ENCODE results near the gene NT5M.

Gene NT5M

DNA sequence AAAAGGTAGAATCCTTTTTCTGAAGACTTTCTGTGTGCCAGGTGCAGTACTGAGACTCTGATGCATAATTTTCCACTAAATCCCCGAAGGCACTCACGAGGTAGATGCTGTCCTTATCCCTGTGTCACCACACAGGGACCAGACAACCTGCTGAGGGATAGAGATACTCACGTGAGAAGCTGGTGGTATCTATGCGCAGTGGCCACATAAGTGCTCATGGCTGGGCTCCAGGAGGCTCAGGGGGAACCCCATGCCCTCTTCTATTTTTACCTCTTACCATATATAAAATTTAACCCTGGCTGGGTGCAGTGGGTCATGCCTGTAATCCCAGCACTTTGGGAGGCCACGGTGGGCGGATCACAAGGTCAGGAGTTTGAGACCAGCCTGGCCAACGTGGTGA lies 38.3 kb downstream of the NT5M start:
- no peak for TF ChIP-seq PPARA (CRISPR knock-in tag; IDR thresholded peaks at IDR 0.05; ENCODE audit: borderline replicate concordance)
- TF ChIP-seq, protein P1, sequence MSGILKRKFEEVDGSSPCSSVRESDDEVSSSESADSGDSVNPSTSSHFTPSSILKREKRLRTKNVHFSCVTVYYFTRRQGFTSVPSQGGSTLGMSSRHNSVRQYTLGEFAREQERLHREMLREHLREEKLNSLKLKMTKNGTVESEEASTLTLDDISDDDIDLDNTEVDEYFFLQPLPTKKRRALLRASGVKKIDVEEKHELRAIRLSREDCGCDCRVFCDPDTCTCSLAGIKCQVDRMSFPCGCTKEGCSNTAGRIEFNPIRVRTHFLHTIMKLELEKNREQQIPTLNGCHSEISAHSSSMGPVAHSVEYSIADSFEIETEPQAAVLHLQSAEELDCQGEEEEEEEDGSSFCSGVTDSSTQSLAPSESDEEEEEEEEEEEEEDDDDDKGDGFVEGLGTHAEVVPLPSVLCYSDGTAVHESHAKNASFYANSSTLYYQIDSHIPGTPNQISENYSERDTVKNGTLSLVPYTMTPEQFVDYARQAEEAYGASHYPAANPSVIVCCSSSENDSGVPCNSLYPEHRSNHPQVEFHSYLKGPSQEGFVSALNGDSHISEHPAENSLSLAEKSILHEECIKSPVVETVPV (CRISPR knock-in tag; IDR thresholded peaks at IDR 0.05): no peak
- no peak for TF ChIP-seq ZNF8 (CRISPR knock-in tag; IDR thresholded peaks at IDR 0.05)
- no peak for TF ChIP-seq ISL1 (CRISPR knock-in tag; IDR thresholded peaks at IDR 0.05)
- TF ChIP-seq ZC3H10 (CRISPR knock-in tag; IDR thresholded peaks at IDR 0.05): no peak
- no peak for TF ChIP-seq ZNF565 (CRISPR knock-in tag; conservative IDR thresholded peaks at IDR 0.05; ENCODE audit: low read depth)
- no peak for TF ChIP-seq BACH2 (CRISPR knock-in tag; IDR thresholded peaks at IDR 0.05; ENCODE audit: borderline replicate concordance)
- TF ChIP-seq TCF4 (CRISPR knock-in tag; IDR thresholded peaks at IDR 0.05; ENCODE audit: borderline replicate concordance): no peak
- TF ChIP-seq, protein P2, sequence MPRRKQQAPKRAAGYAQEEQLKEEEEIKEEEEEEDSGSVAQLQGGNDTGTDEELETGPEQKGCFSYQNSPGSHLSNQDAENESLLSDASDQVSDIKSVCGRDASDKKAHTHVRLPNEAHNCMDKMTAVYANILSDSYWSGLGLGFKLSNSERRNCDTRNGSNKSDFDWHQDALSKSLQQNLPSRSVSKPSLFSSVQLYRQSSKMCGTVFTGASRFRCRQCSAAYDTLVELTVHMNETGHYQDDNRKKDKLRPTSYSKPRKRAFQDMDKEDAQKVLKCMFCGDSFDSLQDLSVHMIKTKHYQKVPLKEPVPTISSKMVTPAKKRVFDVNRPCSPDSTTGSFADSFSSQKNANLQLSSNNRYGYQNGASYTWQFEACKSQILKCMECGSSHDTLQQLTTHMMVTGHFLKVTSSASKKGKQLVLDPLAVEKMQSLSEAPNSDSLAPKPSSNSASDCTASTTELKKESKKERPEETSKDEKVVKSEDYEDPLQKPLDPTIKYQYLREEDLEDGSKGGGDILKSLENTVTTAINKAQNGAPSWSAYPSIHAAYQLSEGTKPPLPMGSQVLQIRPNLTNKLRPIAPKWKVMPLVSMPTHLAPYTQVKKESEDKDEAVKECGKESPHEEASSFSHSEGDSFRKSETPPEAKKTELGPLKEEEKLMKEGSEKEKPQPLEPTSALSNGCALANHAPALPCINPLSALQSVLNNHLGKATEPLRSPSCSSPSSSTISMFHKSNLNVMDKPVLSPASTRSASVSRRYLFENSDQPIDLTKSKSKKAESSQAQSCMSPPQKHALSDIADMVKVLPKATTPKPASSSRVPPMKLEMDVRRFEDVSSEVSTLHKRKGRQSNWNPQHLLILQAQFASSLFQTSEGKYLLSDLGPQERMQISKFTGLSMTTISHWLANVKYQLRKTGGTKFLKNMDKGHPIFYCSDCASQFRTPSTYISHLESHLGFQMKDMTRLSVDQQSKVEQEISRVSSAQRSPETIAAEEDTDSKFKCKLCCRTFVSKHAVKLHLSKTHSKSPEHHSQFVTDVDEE (CRISPR knock-in tag; IDR thresholded peaks at IDR 0.05): no peak
- TF ChIP-seq, protein P3, sequence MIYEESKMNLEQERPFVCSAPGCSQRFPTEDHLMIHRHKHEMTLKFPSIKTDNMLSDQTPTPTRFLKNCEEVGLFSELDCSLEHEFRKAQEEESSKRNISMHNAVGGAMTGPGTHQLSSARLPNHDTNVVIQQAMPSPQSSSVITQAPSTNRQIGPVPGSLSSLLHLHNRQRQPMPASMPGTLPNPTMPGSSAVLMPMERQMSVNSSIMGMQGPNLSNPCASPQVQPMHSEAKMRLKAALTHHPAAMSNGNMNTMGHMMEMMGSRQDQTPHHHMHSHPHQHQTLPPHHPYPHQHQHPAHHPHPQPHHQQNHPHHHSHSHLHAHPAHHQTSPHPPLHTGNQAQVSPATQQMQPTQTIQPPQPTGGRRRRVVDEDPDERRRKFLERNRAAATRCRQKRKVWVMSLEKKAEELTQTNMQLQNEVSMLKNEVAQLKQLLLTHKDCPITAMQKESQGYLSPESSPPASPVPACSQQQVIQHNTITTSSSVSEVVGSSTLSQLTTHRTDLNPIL (CRISPR knock-in tag; IDR thresholded peaks at IDR 0.05; ENCODE audit: low read depth): no peak
- no peak for TF ChIP-seq CSDC2 (CRISPR knock-in tag; IDR thresholded peaks at IDR 0.05)
- no peak for TF ChIP-seq TOX (CRISPR knock-in tag; IDR thresholded peaks at IDR 0.05; ENCODE audit: borderline replicate concordance)
- TF ChIP-seq, protein P4, sequence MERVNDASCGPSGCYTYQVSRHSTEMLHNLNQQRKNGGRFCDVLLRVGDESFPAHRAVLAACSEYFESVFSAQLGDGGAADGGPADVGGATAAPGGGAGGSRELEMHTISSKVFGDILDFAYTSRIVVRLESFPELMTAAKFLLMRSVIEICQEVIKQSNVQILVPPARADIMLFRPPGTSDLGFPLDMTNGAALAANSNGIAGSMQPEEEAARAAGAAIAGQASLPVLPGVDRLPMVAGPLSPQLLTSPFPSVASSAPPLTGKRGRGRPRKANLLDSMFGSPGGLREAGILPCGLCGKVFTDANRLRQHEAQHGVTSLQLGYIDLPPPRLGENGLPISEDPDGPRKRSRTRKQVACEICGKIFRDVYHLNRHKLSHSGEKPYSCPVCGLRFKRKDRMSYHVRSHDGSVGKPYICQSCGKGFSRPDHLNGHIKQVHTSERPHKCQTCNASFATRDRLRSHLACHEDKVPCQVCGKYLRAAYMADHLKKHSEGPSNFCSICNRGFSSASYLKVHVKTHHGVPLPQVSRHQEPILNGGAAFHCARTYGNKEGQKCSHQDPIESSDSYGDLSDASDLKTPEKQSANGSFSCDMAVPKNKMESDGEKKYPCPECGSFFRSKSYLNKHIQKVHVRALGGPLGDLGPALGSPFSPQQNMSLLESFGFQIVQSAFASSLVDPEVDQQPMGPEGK (CRISPR knock-in tag; IDR thresholded peaks at IDR 0.05; ENCODE audit: borderline replicate concordance): no peak
- TF ChIP-seq ZFP30 (CRISPR knock-in tag; IDR thresholded peaks at IDR 0.05): no peak
- TF ChIP-seq ARNTL (CRISPR knock-in tag; IDR thresholded peaks at IDR 0.05; ENCODE audit: borderline replicate concordance, low read depth): no peak
- ATAC-seq: no peak

DNA sequence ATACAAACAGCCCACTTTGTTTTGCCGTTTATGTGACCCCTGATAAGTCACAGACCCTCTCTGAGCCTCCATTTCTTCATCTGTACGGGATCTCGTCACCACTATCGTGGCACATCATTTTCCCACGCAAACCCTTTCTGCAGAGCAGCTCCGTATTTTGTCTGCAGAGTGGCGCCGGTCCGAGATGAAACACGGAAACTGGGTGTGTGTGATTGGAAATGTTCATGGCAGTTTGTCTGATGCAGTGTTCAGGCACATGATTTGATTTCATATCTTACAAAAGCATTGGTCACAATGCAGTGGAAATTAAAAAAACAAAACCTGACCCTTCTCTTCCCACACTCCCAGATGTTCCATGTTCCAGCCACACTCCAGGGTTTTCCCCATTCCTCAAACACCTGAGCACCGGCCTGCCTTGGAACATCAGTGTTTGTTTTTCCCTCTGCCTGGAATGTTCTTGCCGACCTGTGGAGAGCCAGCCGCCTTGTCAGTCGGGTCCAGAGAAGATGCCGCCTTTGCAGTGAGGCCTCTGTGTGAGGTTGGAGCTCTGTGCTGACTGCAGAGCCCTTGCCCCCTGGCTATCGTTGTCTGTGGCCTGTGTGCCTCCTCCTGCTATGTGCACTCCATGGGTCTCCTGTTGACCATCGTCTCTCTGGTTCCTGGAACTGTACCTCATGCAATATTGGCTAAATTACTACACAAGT lies 39.2 kb downstream of the NT5M start:
- TF ChIP-seq ZNF565 (CRISPR knock-in tag; conservative IDR thresholded peaks at IDR 0.05; ENCODE audit: low read depth): no peak
- no peak for TF ChIP-seq ARNTL (CRISPR knock-in tag; IDR thresholded peaks at IDR 0.05; ENCODE audit: borderline replicate concordance, low read depth)
- TF ChIP-seq ESRRG (CRISPR knock-in tag; IDR thresholded peaks at IDR 0.05): no peak
- ATAC-seq: no peak

DNA sequence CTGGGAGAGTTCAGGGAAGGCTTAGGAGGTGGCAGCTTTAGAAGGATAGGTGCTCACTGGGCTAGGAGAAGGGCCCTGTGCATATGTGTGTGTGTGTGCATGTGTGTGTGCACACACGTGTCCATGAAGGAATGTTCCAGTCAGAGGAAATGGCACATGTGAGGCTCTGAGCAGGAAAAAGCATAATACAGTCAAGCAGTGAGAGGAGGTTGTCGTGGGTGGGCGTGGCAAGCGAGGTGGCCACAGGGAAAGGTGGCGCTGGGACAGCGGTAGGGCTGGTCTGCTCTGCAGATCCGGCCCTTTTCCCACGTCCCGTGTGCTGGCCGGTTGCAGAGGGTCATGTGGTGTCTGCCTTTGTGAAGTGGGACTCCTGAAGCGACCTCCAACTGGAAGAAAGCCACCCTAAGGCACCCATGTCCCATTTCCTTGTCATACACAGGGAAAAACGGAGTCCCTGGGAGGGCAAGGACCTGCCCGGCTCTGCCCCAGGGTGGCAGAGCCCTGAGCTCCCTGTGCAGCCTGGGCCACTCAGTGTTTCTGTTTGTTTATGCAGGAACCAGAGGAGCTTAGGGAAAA lies 40.1 kb downstream of the NT5M start:
- no peak for ATAC-seq
- TF ChIP-seq RARB (CRISPR knock-in tag; IDR thresholded peaks at IDR 0.05) (no peak), PPARA (CRISPR knock-in tag; IDR thresholded peaks at IDR 0.05; ENCODE audit: borderline replicate concordance) (no peak), ZNF565 (CRISPR knock-in tag; conservative IDR thresholded peaks at IDR 0.05; ENCODE audit: low read depth) (no peak), ARNTL (CRISPR knock-in tag; IDR thresholded peaks at IDR 0.05; ENCODE audit: borderline replicate concordance, low read depth) (no peak), ISL1 (CRISPR knock-in tag; IDR thresholded peaks at IDR 0.05) (no peak), ZFP30 (CRISPR knock-in tag; IDR thresholded peaks at IDR 0.05) (no peak), ZC3H10 (CRISPR knock-in tag; IDR thresholded peaks at IDR 0.05) (no peak), OSR1 (CRISPR knock-in tag; IDR thresholded peaks at IDR 0.05) (no peak), ZNF70 (CRISPR knock-in tag; IDR thresholded peaks at IDR 0.05) (no peak), ZFP3 (CRISPR knock-in tag; IDR thresholded peaks at IDR 0.05) (no peak), GLIS3 (CRISPR knock-in tag; IDR thresholded peaks at IDR 0.05) (no peak), ESRRG (CRISPR knock-in tag; IDR thresholded peaks at IDR 0.05) (no peak), BACH2 (CRISPR knock-in tag; IDR thresholded peaks at IDR 0.05; ENCODE audit: borderline replicate concordance) (no peak)
- TF ChIP-seq, protein P5, sequence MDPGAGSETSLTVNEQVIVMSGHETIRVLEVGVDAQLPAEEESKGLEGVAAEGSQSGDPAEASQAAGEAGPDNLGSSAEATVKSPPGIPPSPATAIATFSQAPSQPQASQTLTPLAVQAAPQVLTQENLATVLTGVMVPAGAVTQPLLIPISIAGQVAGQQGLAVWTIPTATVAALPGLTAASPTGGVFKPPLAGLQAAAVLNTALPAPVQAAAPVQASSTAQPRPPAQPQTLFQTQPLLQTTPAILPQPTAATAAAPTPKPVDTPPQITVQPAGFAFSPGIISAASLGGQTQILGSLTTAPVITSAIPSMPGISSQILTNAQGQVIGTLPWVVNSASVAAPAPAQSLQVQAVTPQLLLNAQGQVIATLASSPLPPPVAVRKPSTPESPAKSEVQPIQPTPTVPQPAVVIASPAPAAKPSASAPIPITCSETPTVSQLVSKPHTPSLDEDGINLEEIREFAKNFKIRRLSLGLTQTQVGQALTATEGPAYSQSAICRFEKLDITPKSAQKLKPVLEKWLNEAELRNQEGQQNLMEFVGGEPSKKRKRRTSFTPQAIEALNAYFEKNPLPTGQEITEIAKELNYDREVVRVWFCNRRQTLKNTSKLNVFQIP (CRISPR knock-in tag; IDR thresholded peaks at IDR 0.05; ENCODE audit: borderline replicate concordance, low read depth): no peak
- TF ChIP-seq, protein P4 (CRISPR knock-in tag; IDR thresholded peaks at IDR 0.05; ENCODE audit: borderline replicate concordance): no peak
- TF ChIP-seq, protein P2 (CRISPR knock-in tag; IDR thresholded peaks at IDR 0.05): no peak

All from SK-N-SH treated with all-trans-retinoic acid at 6 μM for 48 hours (cell line).